HG03280 (cell line): ENCODE data around the gene TNPO3.

ENCODE experiments used
- ATAC-seq: cut with Tn5 transposase; IDR thresholded peaks from one replicate; pipeline ENCODE4 v1.9.1; 2021; ENCODE audit warnings: mild to moderate bottlenecking, moderate library complexity; ENCODE audit not compliant: unreplicated experiment

Gene TNPO3

GRCh38 chr7:129054438-129055293 lies at the start of gene TNPO3:
Gene TNPO3, minus strand, starts transcription at chr7:129055111. Its CDS starts 341 bp downstream, at chr7:129054770.
- peak; percentile 77 for ATAC-seq

- no peak for ATAC-seq
Observed at GRCh38 chr7:129103561-129104324, 48.8 kb upstream of the TNPO3 start.

- ATAC-seq = no peak
Observed at GRCh38 chr7:129101746-129102145, 46.8 kb upstream of the TNPO3 start.

- ATAC-seq = no peak
Observed at GRCh38 chr7:129100827-129101166, 45.9 kb upstream of the TNPO3 start.

- ATAC-seq = no peak
Observed at GRCh38 chr7:129098409-129099084, 43.6 kb upstream of the TNPO3 start.

- peak; percentile 56 for ATAC-seq
Observed at GRCh38 chr7:129095258-129095657, 40.3 kb upstream of the TNPO3 start.

GRCh38 chr7:129094501-129094900 lies 39.6 kb upstream of the TNPO3 start:
- no peak for ATAC-seq

- ATAC-seq = no peak
Observed at GRCh38 chr7:129093867-129094456, 39.1 kb upstream of the TNPO3 start.

GRCh38 chr7:129091484-129092002 lies 36.6 kb upstream of the TNPO3 start:
- ATAC-seq = peak; percentile 64

GRCh38 chr7:129090300-129090907 lies 35.5 kb upstream of the TNPO3 start:
- ATAC-seq = no peak

- ATAC-seq = peak; percentile 55
Observed at GRCh38 chr7:129089521-129090212, 34.8 kb upstream of the TNPO3 start.

GRCh38 chr7:129084801-129085551 lies 30.1 kb upstream of the TNPO3 start:
- ATAC-seq = no peak

- ATAC-seq = no peak
Observed at GRCh38 chr7:129083525-129083924, 28.6 kb upstream of the TNPO3 start.

- ATAC-seq = no peak
Observed at GRCh38 chr7:129078455-129078854, 23.5 kb upstream of the TNPO3 start.

- no peak for ATAC-seq
Observed at GRCh38 chr7:129076886-129077285, 22.0 kb upstream of the TNPO3 start.

GRCh38 chr7:129074994-129075393 lies 20.1 kb upstream of the TNPO3 start:
- ATAC-seq = no peak

- no peak for ATAC-seq
Observed at GRCh38 chr7:129074361-129074871, 19.5 kb upstream of the TNPO3 start.

- no peak for ATAC-seq
Observed at GRCh38 chr7:129073738-129074137, 18.8 kb upstream of the TNPO3 start.

GRCh38 chr7:129073204-129073603 lies 18.3 kb upstream of the TNPO3 start:
- ATAC-seq = no peak
